NCI-H1092 (cell line): Measurements from ENCODE around the gene STX5.
A peak's percentile ranks its signal among the peaks of the same experiment; 100 is the strongest.
"Not testable (repeated sequence)": the region's sequence is repeated elsewhere in the genome, so short reads cannot be mapped to it uniquely, and the experiment has no call there.

Experiments
- DNase-seq: peaks from one replicate; lab custom pipeline; 2025; lab: John Stamatoyannopoulos, UW

Gene STX5

DNA sequence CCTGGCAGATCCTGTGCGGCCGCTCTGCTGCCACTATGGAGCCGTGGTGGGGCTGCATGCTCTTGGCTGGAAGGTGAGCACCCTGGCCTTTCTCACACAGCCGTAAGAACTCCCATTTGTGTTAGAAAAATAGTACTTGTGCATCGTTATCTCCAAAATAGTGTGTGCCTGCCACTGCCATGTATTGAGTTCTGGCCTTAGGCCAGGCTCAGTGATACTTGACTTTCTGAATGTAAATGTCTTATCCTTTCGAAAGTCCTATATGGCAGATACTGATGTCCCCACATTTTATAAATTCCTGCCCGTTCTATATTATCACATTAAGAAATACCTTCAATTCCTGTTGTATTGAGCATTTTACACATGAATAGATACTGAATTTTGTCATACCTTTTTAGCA lies 49.1 kb downstream of the STX5 start:
- DNase-seq: no peak

DNA sequence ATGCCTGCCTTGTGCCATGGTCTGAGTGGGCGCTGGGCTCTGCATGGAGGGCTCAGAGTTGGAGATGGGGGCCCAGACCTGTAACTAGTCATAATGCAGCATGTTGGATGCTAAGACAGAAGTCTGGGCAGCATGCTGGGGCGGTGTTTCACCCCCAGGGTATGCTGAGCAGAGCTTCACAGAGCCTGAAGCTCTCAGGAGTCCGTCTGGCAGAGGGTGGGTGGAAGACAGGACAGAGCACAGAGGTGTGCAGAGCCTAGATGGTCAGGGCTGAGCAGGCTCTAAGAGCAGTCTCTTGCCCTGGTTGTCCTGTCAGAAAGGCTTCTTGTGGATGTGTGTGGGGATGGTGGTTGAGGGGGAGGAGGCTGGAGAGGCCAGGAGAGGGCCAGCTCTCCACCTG lies 53.4 kb downstream of the STX5 start:
- no peak for DNase-seq

- no peak for DNase-seq
Measured at GRCh38 chr11:62777389-62777788, 54.5 kb downstream of the STX5 start.

GRCh38 chr11:62775646-62776045 lies 56.2 kb downstream of the STX5 start:
- DNase-seq: no peak

DNA sequence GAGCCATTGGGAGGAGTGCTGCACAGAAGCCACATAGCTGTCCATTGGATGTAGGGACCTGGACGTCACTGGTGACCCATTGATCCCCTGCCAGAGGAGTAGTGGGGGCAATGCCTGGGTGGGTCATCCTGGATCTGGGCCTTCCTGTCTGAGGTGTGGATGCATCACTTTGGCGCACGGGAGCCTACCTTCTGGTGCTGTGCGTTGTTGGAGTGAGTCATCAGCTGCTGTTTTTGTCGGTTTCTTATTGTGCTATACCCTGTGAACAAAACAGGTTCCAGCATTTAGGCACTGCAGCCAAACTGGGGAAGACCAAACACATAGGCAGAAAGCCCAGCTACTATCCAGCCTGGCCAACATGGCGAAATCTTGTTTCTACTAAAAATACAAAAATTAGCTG lies 57.4 kb downstream of the STX5 start:
- no peak for DNase-seq

- peak; percentile 98 for DNase-seq
Measured at GRCh38 chr11:62771144-62772021, 60.5 kb downstream of the STX5 start, which contains the start of gene TAF6L. Gene TAF6L (plus strand): TSS chr11:62771396. CDS start chr11:62775784, 4,388 bp downstream.

- DNase-seq: no peak
Measured at GRCh38 chr11:62770778-62771143, 61.1 kb downstream of the STX5 start.

DNA sequence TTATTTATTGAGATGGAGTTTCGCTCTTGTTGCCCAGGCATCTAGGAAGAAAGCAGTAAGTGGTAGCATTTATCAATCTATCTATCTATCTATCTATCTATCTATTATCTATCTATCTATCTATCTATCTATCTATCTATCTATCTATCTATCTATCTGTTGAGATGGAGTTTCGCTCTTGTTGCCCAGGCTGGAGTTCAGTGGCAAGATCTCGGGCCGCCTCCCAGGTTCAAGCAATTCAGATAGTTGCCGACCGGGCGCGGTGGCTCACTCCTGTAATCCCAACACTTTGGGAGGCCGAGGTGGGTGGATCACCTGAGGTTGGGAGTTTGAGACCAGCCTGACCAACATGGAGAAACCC lies 71.0 kb downstream of the STX5 start:
- not testable (repeated sequence) for DNase-seq

- no peak for DNase-seq
Measured at GRCh38 chr11:62757846-62758788, 73.7 kb downstream of the STX5 start.
